Activated CD4-positive, CD25-positive, alpha-beta regulatory T cell (primary cell): ENCODE results near the gene GPC5.

Experiments used
- DNase-seq, 4 experiments: peaks; one replicate each; lab custom pipeline; 2025; lab: John Stamatoyannopoulos, UW

Gene GPC5

GRCh38 chr13:92150606-92151005 lies 752.2 kb downstream of the GPC5 start:
- DNase-seq: no peak

DNA sequence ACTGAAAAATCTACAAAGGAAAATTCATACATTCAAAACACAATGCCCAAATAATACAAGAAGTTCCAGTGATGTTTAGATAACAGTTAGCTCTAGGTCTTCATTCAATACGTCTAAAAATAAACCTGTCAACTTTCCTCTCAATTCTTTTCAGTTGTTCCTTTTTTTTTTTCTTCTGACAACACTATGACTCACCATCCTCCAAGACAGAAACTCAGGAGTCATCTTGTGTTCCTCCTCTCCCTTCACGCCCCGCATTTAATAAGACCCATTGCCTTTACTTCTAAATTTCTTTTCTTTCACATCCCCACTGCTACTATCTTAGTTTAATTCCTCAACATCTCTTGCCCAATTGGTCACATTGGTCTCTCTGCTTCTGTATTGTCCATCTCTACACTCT lies 759.9 kb downstream of the GPC5 start:
- DNase-seq: no peak

DNA sequence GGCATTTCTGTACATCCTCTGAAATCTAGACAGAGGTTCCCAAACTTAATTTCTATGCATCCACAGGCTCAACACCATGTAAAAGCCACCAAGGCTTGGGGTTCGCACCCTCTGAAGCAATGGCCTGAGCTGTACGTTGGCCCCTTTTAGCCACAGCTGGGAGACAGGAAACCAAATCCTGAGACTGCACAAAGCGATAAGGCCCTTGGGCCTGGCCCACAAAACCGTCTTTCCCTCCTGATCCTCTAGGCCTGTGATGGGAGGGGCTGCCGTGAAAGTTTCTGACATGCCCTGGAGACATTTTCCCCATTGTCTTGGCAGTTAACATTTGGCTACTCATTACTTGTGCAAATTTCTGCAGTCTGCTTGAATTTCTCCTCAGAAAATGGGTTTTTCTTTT lies 766.4 kb downstream of the GPC5 start:
- no peak for DNase-seq

DNA sequence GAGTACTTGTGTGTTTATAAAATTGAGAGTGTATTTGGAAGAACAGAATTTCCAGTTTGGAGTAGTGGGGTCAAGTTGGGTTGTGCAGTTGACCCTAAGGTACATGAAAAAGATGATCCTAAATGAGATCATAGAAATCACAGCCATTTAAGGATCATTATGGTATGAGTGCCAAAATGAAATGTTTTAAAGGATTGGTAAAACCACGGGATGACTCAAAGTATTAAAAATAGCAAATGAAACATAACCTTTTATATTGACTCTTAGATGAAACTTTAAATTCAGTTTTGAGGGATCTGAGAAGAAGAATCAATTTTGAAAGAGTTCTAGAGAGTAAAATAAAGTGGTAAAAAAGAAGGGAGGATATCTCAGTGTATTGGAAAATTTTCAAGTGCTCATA lies 773.8 kb downstream of the GPC5 start:
- no peak for DNase-seq

DNA sequence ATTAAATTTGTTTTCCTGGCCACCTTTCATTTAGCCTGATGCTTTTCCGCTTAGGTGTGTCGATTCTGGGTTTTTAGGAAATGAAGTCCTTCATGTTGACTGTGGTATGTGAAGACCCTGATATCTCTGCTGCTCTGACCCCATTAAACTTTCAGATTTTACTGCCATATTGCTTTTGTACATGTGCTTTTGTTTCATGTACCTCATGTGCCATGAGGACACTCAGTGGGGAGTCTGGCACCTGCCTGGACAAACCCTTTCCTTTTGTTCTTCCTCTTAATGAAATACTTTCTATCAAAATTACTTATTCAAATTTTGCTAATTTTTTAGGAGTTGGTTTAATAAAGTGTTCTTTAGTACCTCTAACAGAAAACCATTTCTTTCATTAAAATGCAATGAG lies 774.8 kb downstream of the GPC5 start:
- no peak for DNase-seq

GRCh38 chr13:92175330-92175729 lies 776.9 kb downstream of the GPC5 start:
- no peak for DNase-seq

DNA sequence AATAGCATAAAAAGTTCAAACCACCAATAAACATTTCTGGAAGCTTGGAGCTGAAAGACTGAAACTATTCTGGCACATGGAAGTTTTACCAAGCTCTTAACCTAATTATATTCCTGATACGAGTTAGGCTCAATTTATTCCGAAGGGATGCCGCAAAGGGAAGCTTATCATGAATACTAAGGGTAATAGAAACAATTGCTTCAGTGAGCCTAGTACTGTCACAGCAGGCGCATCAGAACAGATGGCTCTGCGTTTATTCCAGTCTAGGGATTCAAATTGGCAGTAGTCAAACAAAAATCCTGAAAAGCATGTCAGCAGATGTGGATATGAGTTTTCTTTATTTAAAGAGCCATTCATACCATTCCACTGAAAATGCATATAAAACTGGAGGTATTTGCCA lies 779.5 kb downstream of the GPC5 start:
- DNase-seq: no peak

- DNase-seq: no peak
Observed at GRCh38 chr13:92179223-92179622, 780.8 kb downstream of the GPC5 start.

DNA sequence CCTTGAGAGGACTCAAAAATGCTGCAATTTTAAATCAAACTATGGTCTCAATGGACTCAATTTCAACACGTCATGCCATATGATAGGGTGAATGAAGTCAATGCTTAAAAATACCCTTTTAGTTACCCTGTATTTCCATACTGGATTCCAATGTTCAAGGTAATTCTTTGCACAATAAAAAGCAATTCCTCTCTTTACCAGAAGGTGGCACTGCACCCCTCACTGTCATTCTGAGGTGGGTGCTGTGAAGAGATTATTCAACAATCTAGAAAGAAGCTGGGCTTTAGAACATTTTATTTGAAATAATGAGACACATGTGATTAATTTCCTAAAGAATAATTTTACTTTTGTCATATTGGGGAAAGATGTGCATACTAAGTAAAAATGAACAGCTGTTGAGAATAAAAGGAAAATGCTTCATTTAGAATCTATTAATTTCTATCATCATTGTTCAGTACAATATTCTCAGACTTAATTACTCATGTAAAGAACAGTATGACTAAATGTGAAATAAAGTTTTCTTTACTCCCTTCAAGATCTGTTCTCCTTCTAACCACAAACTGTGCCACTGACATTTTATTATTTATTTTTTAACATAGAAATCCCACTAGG lies 789.1 kb downstream of the GPC5 start:
- DNase-seq: no peak

- no peak for DNase-seq
Observed at GRCh38 chr13:92188574-92188973, 790.2 kb downstream of the GPC5 start.

GRCh38 chr13:92196591-92197256 lies 798.3 kb downstream of the GPC5 start:
- no peak for DNase-seq

DNA sequence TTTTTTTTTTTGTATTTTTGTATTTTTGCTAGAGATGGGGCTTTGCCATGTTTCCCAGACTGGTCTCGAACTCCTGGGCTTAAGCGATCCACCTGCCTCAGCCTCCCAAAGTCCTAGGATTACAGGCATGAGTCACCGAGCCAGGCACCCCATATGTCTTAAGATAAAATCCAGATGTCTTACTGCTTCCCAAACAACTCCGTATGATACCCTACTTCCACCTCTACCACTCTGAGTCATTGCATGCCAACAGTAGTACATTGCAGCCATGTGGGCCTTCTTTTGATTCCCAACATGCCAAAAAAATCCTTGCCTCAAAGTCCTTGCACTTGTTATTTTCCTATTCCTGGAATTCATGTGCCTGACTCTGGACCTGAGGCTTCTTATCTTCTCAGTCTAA lies 799.2 kb downstream of the GPC5 start:
- DNase-seq: no peak

DNA sequence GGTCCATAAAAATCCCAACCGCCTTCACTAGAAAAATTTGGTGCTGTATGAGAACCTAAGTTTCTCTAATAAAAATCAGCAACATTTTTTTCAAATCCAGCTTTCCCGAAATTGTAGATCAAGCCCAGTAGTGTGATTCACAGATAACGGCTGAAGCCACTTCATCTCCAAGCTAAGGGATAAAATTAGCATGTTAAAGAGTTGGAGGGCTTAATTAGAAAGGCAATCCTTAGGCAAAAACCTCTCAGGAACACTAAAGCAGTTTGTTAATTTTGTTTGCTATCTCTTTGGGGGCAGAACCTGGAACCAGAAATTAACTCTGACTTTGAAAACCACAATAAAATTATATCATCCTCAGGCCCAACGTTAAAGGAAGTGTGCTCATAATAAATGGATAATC lies 820.2 kb downstream of the GPC5 start:
- DNase-seq: no peak

DNA sequence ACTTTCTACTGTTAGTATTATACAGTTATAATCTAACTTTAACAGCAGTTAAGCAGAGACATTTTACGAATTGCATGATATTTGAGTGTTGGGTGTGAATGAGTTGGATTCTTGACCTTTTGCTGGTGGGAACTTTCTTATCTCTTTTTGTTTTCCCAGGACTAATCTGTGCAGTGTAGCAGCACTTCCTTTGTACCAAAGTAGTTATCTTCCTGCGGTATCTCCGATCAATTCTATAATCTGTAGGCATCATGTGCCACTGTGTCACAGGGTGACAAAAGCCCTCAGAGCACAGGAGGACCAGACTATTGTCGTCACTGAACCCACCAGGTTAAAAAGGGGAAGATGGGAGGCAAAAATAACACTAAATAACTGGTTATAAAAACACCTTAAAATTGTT lies 823.5 kb downstream of the GPC5 start:
- DNase-seq: no peak

GRCh38 chr13:92224052-92224821 lies 825.8 kb downstream of the GPC5 start:
- DNase-seq: no peak

DNA sequence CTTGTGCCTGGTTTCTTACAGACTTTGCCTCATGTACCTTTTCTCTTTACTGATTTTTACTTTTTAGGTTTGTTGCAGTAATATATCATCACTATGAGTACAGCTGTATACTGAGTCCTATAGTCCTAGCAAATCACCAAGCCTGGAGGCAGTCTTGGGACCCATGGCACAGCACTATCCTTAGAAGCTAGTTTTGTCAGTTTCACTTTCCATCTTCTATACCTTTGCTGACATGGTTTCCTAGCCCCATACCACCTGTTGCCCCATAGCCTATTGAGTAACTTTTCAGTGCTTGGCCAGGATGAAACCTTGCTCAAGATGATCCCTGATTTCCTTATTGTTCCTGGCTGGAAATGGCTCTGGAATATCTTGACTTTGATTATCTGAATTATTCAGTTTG lies 826.4 kb downstream of the GPC5 start:
- DNase-seq: no peak

DNA sequence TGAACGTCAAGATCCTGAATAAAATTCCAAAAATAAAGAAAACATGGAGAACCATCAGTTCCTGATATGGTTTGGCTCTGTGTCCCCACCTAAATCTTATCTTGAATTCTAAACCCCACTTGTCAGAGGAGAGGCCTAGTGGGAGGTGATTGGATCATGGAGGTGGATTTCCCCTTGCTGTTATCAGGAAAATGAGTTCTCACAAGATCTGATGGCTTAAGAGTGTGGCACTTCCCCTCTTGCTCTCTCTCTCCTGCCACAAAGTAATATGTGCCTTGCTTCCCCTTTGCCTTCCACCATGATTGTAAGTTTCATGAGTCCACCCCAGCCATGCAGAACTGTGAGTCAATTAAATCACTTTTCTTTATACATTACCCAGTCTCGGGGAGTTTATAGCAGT lies 827.4 kb downstream of the GPC5 start:
- no peak for DNase-seq

DNA sequence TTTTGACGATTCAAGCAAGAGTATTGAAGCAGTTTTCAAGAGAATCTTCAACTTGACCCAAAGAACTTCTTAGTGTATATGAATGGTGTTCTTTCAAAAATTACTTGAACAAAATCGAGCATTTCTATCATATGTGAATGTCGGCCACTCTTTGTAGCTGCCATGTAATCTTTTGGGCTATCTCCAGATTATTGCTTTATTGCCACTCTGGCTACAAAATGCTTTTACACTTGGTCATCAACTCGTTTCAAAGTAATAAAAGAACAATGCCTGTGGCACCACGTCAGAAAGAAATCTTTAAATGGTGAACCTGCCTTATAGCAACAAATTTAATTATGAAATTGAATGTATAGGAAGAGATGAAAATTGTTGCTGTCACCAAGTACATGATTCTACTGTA lies 834.5 kb downstream of the GPC5 start:
- no peak for DNase-seq

DNA sequence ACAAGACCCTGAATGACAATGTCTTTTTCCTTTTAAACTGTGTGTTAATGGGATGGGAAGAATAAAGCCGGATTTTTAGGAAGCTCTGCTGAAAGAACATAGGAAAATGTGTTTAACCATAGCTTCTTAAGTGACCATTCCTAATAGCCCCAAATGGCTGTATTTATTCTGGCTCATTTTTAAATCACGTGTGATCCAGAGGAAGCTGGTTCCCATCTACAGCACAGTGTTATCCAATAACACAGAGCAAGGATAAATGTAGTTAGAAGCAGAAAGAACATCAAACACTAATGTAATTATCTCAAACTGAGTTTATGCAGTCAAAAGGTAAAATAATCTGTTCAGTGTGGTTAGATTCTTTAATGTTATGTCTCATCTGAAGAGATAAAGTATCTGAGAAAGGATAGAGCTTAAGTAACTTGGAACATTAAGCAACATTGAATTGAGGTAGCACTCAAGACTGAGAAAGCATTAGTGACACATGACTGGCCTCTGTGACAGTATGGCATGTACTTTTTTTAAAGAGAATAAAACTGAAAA lies 853.3 kb downstream of the GPC5 start:
- DNase-seq: no peak

DNA sequence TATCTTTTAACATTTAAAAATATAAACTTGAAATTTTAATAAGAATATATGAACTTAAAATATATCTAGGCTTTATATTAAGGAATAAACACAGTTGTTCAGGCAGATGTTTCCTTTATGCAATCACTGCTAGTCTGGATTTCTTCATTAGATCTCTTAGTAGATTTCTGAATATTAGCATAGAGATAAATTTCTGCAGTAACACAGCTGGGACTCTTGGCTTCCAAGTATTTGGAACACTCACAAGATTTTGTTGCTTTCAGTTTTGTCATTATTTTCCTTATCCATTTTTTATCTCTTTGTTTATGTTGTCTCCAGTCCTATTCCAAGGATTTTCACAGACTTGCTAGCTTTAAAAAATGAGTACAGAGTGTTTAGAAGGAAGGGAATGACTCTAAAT lies 857.1 kb downstream of the GPC5 start:
- DNase-seq: no peak

- no peak for DNase-seq
Observed at GRCh38 chr13:92256211-92256610, 857.8 kb downstream of the GPC5 start.

DNA sequence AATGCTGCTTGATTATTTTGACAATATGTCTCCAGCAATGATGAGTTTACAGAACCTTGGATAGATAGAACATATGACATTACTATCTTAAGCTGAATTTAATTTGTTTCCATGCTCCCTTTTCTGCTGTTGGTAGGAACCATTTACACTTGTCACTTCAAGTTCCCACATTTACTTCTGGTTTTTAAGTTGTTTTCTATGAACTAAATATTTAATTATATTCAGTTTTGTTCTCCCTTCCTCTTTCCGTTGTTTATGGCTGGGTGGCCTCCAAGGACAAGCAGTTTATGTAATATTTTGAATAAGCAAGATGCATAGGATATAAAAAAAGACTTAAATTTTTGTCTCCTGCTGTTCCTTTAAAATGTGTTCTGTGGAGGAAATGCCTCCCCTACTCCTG lies 860.6 kb downstream of the GPC5 start:
- no peak for DNase-seq

- no peak for DNase-seq
Observed at GRCh38 chr13:92259523-92259922, 861.1 kb downstream of the GPC5 start.
